ENCODE data around the gene INPP5D.
"Not testable (repeated sequence)": the region's sequence is repeated elsewhere in the genome, so short reads cannot be mapped to it uniquely, and the experiment has no call there.

Gene INPP5D

DNA sequence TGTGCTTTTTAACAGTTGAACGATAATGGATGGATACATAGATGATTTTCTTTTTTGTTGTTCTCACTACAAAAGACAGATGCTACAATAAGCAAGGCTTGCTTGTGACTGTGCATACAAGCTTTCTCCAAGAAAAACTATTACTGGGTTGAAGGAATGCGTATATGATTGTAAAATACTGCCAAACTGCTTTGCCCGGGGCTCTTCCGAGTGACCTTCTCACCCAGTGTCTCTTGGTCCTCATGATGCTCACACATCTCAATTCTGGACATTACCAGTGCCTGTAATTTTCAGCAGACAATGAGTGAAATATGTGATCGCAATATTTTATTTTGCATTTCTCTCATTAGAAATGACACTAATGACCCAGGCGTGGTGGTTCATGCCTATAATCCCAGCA lies 35.9 kb downstream of the INPP5D start:
- Histone ChIP-seq H3K4me1 (ENCODE audit: control insufficient read depth, insufficient read depth, low read length) (no peaks in the 10 kb centered on the region), H3K36me3 (ENCODE audit: control insufficient read depth, insufficient read depth, low read length) (no peaks in the 10 kb centered on the region), H3K27ac (ENCODE audit: low read depth, low read length) (no peak overlapping the region), H3K9ac (ENCODE audit: low read length) (no peak overlapping the region), H3K27me3 (ENCODE audit: control insufficient read depth, insufficient read depth, low read length) (no peaks in the 10 kb centered on the region), H3K4me3 (ENCODE audit: low read length) (no peak overlapping the region)

DNA sequence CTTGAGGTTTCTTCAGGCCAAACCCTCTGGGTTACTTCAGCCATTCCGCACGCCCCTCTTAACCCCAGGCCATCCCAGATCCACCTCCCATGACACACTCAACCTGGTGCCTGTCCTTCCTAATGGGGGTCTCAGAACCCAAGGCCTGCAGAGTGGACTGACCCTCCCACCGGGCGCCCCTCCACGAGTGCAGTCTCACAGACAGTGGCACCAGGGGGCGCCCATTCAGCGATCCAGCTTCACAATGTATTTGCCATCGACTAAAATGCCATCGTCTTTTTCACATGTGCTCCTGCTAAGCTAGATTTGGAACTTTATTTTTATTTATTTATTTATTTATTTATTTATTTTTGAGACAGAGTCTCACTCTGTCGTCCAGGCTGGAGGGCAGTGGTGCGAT lies 38.5 kb downstream of the INPP5D start:
- H3K4me3 ChIP-seq (ENCODE audit: low read length) = no peak overlapping the region
- H3K4me1 ChIP-seq (ENCODE audit: control insufficient read depth, insufficient read depth, low read length) = no peaks in the 10 kb centered on the region
- H3K36me3 ChIP-seq (ENCODE audit: control insufficient read depth, insufficient read depth, low read length) = no peaks in the 10 kb centered on the region
- H3K9ac ChIP-seq (ENCODE audit: low read length) = no peak overlapping the region
- H3K27me3 ChIP-seq (ENCODE audit: control insufficient read depth, insufficient read depth, low read length) = no peaks in the 10 kb centered on the region
- no peak overlapping the region for H3K27ac ChIP-seq (ENCODE audit: low read depth, low read length)

DNA sequence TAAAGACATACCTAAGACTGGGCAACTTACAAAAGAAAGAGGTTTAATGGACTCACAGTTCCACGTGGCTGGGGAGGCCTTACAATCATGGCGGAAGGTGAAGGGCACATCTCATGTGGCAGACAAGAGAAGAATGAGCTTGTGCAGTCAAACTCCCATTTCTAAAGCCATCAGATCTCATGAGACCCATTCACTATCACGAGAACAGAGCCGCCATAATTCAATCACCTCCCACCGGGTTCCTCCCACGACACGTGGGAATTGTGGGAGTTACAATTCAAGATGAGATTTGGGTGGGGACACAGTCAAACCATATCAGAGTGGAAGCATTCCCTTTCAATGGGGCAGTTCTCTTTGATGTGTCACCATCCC lies 39.7 kb downstream of the INPP5D start:
- not testable (repeated sequence) for H3K27me3 ChIP-seq (ENCODE audit: control insufficient read depth, insufficient read depth, low read length); H3K27ac ChIP-seq (ENCODE audit: low read depth, low read length); H3K36me3 ChIP-seq (ENCODE audit: control insufficient read depth, insufficient read depth, low read length); H3K4me1 ChIP-seq (ENCODE audit: control insufficient read depth, insufficient read depth, low read length); H3K9ac ChIP-seq (ENCODE audit: low read length); H3K4me3 ChIP-seq (ENCODE audit: low read length)

DNA sequence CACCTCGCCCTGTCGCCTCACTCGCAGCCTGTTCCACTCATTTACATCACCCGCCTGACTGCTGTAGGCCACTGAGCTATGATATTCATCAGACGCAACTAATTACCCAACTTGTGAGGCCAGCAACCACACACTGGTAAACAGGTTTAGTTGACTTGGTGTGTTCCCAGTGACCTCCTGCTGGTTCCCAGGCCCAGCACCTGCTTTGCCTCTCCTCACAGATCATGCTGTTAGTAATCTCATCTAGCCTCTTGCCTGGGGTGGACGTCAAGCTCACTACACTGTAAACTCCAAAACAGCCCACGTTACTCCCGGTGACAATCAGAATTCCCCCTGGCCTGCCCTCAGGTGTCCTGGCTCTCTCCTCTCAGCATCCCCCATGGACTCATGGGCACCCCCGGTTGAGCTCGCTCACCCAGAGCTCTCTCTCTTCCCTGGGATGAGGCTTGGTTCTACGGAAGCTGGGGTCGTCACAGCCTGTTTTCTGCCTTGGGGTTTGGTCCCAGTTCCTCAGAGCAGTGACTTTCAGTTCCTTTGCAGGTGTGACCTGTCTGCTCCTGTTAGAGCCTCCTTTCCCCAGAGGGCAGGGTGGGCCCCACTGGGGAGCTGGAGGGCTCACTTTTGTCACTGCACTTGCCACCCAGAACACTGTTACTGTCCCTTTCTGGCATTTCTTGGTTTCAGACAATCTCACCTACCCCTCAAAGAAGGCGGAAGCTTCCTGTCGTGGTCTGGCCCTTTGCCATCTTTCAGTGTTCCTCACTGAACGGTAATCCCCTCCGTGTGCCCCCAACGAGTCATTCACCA lies 40.3 kb downstream of the INPP5D start:
- H3K36me3 ChIP-seq (ENCODE audit: control insufficient read depth, insufficient read depth, low read length) = no peaks in the 10 kb centered on the region
- H3K4me3 ChIP-seq (ENCODE audit: low read length) = no peak overlapping the region
- no peaks in the 10 kb centered on the region for H3K27me3 ChIP-seq (ENCODE audit: control insufficient read depth, insufficient read depth, low read length)
- no peak overlapping the region for H3K27ac ChIP-seq (ENCODE audit: low read depth, low read length)
- no peak overlapping the region for H3K9ac ChIP-seq (ENCODE audit: low read length)
- no peaks in the 10 kb centered on the region for H3K4me1 ChIP-seq (ENCODE audit: control insufficient read depth, insufficient read depth, low read length)

DNA sequence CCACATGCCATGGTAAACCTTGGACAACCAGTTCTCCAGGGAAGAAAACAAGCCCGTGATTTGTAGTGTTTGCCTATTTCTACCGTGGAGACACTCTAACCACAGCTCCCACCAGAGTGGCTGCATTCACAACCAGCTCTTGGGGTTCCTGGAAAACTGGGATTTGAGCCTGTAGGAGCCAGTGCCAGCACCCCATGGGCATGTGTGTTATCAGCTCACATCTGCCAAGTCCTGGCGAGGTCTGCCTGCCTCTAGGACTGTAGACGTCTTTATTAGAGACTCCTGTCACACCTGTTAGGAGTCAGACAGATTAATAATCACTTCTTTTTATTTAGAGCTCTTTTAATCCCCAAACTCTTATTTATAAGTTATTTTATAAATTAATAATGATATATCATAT lies 41.0 kb downstream of the INPP5D start:
- H3K4me1 ChIP-seq (ENCODE audit: control insufficient read depth, insufficient read depth, low read length) = no peaks in the 10 kb centered on the region
- no peak overlapping the region for H3K27ac ChIP-seq (ENCODE audit: low read depth, low read length)
- H3K27me3 ChIP-seq (ENCODE audit: control insufficient read depth, insufficient read depth, low read length) = no peaks in the 10 kb centered on the region
- H3K4me3 ChIP-seq (ENCODE audit: low read length) = no peak overlapping the region
- H3K9ac ChIP-seq (ENCODE audit: low read length) = no peak overlapping the region
- no peaks in the 10 kb centered on the region for H3K36me3 ChIP-seq (ENCODE audit: control insufficient read depth, insufficient read depth, low read length)

DNA sequence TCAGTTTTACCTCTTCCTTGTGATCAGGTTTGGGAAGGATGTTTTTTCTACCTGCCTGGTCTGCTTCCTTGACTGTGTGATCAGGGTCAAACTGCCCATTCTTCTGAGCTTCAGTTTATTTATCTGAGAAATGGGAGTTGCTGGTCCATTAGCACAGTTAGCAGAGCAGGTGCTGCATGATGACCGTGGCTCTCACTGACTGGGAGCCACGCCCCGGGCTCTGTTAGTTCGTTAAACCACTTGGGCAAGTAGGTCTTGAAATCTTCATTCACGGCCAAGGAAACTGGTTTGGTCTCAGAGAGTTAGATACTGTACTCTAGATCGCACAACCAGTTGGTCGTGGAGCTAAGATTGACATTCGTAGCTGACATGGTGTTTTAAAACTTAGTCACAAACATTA lies 41.7 kb downstream of the INPP5D start:
- H3K4me3 ChIP-seq (ENCODE audit: low read length) = no peak overlapping the region
- no peaks in the 10 kb centered on the region for H3K4me1 ChIP-seq (ENCODE audit: control insufficient read depth, insufficient read depth, low read length)
- H3K27me3 ChIP-seq (ENCODE audit: control insufficient read depth, insufficient read depth, low read length) = no peaks in the 10 kb centered on the region
- no peaks in the 10 kb centered on the region for H3K36me3 ChIP-seq (ENCODE audit: control insufficient read depth, insufficient read depth, low read length)
- H3K27ac ChIP-seq (ENCODE audit: low read depth, low read length) = no peak overlapping the region
- no peak overlapping the region for H3K9ac ChIP-seq (ENCODE audit: low read length)

DNA sequence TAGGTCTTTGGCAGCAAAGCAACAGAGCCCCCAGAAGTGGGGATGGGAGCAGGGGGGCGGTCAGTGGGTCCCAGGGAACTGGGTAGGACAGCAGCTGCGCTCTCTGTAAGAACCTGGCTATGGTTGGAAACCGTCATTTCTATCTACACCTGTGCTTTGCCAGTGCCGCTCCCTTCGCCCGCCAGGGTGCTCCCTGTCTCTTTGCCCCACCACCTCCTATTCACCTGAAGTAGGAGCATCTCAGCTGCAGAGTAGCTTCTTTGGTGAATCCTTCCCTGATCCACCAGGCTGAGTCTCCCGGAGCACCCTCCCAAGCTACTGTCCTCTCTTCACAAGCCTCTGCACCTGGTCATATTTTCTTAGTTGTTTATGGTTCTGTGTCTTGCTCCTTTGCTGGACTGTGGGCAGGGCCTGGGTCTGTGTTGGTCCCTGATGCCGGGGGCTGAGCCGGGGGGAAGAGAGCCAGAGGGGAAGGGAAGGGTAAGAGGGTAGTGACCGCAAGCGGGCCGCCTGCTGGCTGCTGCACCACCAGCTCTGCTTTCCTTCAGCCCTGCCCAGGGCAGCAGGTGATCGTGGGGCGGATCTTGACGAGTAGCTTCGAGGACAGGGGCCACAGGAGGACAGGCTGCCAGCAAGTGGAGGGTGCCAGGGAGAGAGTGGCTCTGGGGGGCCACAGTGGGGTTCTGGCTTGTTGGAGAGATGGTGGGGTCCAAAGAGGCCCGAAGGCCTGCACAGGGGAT lies 45.2 kb downstream of the INPP5D start:
- H3K27me3 ChIP-seq (ENCODE audit: control insufficient read depth, insufficient read depth, low read length) = no peaks in the 10 kb centered on the region
- H3K4me1 ChIP-seq (ENCODE audit: control insufficient read depth, insufficient read depth, low read length) = no peaks in the 10 kb centered on the region
- H3K9ac ChIP-seq (ENCODE audit: low read length) = no peak overlapping the region
- H3K4me3 ChIP-seq (ENCODE audit: low read length) = no peak overlapping the region
- no peak overlapping the region for H3K27ac ChIP-seq (ENCODE audit: low read depth, low read length)
- H3K36me3 ChIP-seq (ENCODE audit: control insufficient read depth, insufficient read depth, low read length) = no peaks in the 10 kb centered on the region

DNA sequence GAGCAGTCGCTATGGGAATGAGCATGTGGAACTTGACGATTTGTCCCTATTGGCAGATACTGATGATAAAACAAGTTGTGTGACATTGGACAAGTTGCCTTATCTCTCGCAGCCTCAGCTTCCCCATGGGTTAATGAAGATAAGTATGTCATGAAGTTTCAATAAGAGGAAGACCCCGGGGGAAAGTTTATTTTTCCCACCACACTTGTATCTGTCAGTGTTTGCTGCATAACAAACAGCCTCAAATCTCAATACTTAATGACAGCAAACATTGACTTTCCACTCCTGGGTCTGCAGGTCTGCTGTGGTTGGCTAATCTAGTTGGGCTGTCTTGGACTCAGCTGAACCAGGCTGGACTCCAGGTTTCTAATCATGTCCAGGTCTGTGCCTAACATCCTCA lies 45.8 kb downstream of the INPP5D start:
- Histone ChIP-seq H3K27ac (ENCODE audit: low read depth, low read length) (no peak overlapping the region), H3K36me3 (ENCODE audit: control insufficient read depth, insufficient read depth, low read length) (no peaks in the 10 kb centered on the region), H3K27me3 (ENCODE audit: control insufficient read depth, insufficient read depth, low read length) (no peaks in the 10 kb centered on the region), H3K4me3 (ENCODE audit: low read length) (no peak overlapping the region), H3K9ac (ENCODE audit: low read length) (no peak overlapping the region), H3K4me1 (ENCODE audit: control insufficient read depth, insufficient read depth, low read length) (no peaks in the 10 kb centered on the region)

DNA sequence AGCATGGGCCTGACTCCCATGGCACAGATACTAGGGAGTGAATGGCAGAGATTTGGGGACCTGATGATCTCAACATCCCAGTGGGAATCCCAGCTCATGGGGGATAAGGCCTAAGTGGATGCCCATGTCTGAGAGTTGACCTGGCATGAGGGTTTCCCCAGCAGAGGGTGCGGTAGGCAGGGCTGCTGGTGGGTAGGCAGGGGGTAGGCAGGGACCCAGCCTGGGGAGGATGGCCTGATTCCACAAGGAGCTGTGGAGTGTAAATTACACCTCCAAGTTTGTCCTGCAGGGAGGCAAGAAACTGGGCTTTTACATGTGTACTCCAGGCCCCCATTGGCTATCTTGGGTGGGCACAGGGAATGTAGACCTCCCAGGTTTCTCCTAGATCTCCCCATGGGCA lies 46.9 kb downstream of the INPP5D start:
- no peaks in the 10 kb centered on the region for H3K36me3 ChIP-seq (ENCODE audit: control insufficient read depth, insufficient read depth, low read length)
- no peak overlapping the region for H3K4me3 ChIP-seq (ENCODE audit: low read length)
- H3K4me1 ChIP-seq (ENCODE audit: control insufficient read depth, insufficient read depth, low read length) = no peaks in the 10 kb centered on the region
- H3K27ac ChIP-seq (ENCODE audit: low read depth, low read length) = no peak overlapping the region
- H3K9ac ChIP-seq (ENCODE audit: low read length) = no peak overlapping the region
- H3K27me3 ChIP-seq (ENCODE audit: control insufficient read depth, insufficient read depth, low read length) = no peaks in the 10 kb centered on the region

DNA sequence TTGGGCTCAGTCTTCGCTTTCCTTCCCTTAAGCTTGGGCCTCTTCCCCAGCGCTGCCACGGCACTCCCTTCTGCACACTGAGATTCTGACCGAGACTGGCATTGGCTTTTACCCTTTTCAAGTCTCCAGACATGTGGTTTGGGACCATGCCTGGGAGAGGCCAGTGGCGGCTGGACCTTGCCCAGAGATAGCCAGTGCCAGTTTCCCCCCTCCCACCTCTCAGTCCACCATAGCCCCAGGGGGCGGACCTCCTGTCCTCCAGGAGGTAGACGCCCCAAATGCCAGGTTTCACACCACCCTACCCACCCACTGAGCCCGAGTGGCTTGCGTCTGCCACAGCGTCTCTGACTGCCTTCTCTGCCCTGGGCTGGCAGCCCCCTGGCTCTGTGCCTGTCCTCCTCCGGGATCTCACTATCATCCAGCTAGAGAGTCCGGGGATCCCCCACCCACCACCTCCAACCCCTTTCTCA lies 47.7 kb downstream of the INPP5D start:
- no peak overlapping the region for H3K4me3 ChIP-seq (ENCODE audit: low read length)
- no peak overlapping the region for H3K27ac ChIP-seq (ENCODE audit: low read depth, low read length)
- no peaks in the 10 kb centered on the region for H3K36me3 ChIP-seq (ENCODE audit: control insufficient read depth, insufficient read depth, low read length)
- no peaks in the 10 kb centered on the region for H3K27me3 ChIP-seq (ENCODE audit: control insufficient read depth, insufficient read depth, low read length)
- H3K4me1 ChIP-seq (ENCODE audit: control insufficient read depth, insufficient read depth, low read length) = no peaks in the 10 kb centered on the region
- H3K9ac ChIP-seq (ENCODE audit: low read length) = no peak overlapping the region

DNA sequence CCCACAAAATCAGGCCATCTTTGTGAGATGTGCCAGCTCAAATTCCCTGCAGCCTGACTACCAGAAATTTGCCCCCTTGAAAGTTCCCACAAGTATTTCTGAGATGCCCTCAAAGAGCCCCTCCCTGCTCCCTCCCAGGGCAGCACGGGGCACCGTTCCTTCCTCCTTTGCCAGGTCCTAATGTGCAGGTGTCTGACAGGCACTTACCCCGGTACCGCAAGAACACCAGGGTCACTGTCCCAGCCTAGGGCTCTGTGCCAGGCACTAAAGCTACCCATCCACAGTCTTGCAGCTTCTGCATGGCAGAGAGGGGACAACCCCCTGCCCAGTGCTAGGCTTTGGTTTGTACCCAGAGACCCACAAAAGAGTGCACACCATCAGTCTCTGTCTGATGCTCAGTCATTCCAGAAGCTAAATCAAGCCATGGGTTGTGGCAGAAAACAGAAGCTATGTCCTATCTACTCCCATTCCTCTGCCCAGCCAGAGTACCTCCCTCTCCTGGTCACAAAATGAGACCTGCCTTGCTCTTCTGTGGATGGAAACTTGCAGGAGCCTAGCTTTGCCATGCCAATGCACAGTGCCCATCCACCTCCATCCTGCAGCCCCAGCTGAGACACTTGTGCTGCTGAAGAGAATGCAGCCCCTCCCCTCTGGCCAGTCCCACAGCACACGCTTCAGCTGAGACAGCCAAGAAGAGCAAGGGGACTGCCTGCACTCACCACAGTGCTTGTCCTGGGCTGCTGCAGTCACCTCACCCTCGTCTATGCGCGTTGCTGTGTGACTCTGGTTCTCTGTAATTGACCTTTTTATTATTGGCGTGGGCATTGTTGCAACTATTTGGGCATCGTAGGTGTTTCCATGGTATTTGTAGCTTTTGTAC lies 48.7 kb downstream of the INPP5D start:
- H3K27ac ChIP-seq (ENCODE audit: low read depth, low read length) = no peak overlapping the region
- H3K4me3 ChIP-seq (ENCODE audit: low read length) = no peak overlapping the region
- H3K36me3 ChIP-seq (ENCODE audit: control insufficient read depth, insufficient read depth, low read length) = no peaks in the 10 kb centered on the region
- no peaks in the 10 kb centered on the region for H3K27me3 ChIP-seq (ENCODE audit: control insufficient read depth, insufficient read depth, low read length)
- H3K9ac ChIP-seq (ENCODE audit: low read length) = no peak overlapping the region
- no peaks in the 10 kb centered on the region for H3K4me1 ChIP-seq (ENCODE audit: control insufficient read depth, insufficient read depth, low read length)

DNA sequence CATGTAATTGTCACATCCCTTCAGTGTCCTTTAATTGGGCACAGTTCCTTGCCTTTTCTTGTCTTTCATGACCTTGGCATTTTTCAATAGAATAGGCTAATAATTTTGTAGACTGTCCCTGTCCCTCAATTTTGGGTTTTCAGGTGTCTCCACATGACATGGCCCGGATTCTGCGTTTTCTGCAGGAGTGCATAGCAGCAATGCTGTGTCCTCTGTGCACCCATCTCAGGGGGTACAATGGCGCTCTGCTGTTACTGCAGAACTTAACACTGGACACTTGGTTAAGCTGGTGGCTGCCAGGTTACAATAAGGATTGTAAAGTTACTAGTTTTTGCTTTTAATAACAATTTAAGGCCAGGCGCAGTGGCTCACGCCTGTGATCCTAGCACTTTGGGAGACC lies 51.3 kb downstream of the INPP5D start:
- Histone ChIP-seq H3K27ac (ENCODE audit: low read depth, low read length) (no peak overlapping the region), H3K36me3 (ENCODE audit: control insufficient read depth, insufficient read depth, low read length) (no peaks in the 10 kb centered on the region), H3K27me3 (ENCODE audit: control insufficient read depth, insufficient read depth, low read length) (no peaks in the 10 kb centered on the region), H3K9ac (ENCODE audit: low read length) (no peak overlapping the region), H3K4me1 (ENCODE audit: control insufficient read depth, insufficient read depth, low read length) (no peaks in the 10 kb centered on the region), H3K4me3 (ENCODE audit: low read length) (no peak overlapping the region)

Data from rectal smooth muscle tissue (tissue), 1 donor.